GM23338 (cell line): ENCODE data around the gene GGA2.

Source experiments
- EZH2 ChIP-seq: fragments of 200-600 bp; sonication (generic); IDR thresholded peaks from one replicate; pipeline ENCODE4 v1.8.0; 2017; ENCODE audit warnings: antibody characterized with exemption, mild to moderate bottlenecking, low read depth; ENCODE audit not compliant: unreplicated experiment
- EZH2phosphoT487 ChIP-seq: fragments of 200-600 bp; sonication (generic); IDR thresholded peaks from one replicate; pipeline ENCODE4 v1.8.1; 2018; ENCODE audit warnings: antibody characterized with exemption; ENCODE audit not compliant: unreplicated experiment
- JUNB ChIP-seq: IDR thresholded peaks from one replicate; pipeline ENCODE4 v1.6.1; 2016; ENCODE audit warnings: antibody characterized with exemption; ENCODE audit not compliant: unreplicated experiment
- NANOG ChIP-seq: IDR thresholded peaks from 2 replicates; pipeline ENCODE4 v1.6.1; 2016; ENCODE audit warnings: antibody characterized with exemption, borderline replicate concordance
- TF ChIP-seq, protein P1 (sequence below), 2 experiments: fragments of 200-600 bp in 1 of 2; sonication (generic) in 1 of 2; conservative IDR thresholded peaks; 2 replicates each; pipeline versions ENCODE4 v1.5.1 to v1.6.1; 2016 to 2017; ENCODE audit warnings: antibody characterized with exemption in 2 of 2, low read depth in 2 of 2, mild to moderate bottlenecking in 2 of 2, moderate library complexity in 1 of 2

DNA sequence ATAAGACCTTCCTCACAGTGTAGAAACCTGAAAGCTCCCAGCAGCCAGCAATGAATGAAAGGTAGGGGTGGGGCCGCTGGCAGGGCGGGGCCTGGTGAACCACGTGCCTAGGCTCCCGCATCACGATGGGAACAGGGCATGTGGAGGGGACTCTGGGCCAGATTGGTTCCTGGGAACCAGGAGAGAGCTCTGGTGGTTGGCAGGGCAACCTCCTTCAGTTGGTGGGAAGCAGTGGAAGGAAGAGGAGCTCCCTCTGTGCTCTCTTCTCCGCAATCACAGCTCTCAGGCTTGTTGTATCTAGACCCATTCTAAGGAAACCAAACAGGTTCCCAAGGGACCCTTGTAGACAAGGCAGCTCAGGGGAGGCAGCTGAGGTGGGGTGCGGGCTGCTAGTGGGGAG lies 10.5 kb downstream of the GGA2 start:
- TF ChIP-seq, protein P1, sequence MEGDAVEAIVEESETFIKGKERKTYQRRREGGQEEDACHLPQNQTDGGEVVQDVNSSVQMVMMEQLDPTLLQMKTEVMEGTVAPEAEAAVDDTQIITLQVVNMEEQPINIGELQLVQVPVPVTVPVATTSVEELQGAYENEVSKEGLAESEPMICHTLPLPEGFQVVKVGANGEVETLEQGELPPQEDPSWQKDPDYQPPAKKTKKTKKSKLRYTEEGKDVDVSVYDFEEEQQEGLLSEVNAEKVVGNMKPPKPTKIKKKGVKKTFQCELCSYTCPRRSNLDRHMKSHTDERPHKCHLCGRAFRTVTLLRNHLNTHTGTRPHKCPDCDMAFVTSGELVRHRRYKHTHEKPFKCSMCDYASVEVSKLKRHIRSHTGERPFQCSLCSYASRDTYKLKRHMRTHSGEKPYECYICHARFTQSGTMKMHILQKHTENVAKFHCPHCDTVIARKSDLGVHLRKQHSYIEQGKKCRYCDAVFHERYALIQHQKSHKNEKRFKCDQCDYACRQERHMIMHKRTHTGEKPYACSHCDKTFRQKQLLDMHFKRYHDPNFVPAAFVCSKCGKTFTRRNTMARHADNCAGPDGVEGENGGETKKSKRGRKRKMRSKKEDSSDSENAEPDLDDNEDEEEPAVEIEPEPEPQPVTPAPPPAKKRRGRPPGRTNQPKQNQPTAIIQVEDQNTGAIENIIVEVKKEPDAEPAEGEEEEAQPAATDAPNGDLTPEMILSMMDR (conservative IDR thresholded peaks at IDR 0.05; ENCODE audit: low read depth in 2 of 2) = no peak
- TF ChIP-seq EZH2 (no peak), EZH2phosphoT487 (no peak), NANOG (no peak), JUNB (no peak)
